ENCODE data around the gene DAZAP1.

DNA sequence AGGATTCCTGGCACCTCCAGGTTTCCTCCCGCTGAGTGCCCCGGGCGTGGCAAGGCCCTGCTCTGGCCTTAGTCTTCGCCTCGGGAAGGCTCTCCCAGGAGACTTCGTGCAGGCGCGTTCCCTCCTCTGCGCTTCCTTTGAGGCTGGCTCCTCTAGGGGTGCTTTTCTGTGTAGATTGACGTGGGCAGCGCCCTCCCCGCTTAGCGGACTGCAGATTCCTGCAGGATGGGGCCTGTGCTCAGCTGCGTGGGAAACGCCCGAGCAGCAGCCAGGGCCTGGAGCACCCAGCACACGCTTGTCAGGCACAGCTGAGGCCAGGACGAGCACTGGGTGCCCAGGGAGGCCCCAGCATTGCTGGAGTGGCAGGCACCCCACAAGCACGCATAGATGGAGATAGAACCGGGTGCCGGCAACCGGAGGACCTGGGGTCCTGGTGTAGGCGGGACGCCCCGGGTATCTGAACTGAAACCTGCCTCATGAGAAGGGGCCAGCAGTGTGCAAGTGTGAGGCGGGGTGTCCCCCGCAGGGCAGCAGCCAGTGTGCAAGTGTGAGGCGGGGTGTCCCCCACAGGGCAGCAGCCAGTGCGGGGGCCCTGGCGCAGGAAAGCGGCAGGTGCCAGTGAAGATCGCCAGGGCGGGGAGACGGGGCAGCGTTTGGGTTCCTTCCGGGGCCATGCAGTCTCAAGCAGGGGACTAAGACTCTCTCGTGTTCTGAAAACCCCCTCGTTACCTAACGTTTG, 20.3 kb upstream of the DAZAP1 start:
- TF ChIP-seq, protein P1, sequence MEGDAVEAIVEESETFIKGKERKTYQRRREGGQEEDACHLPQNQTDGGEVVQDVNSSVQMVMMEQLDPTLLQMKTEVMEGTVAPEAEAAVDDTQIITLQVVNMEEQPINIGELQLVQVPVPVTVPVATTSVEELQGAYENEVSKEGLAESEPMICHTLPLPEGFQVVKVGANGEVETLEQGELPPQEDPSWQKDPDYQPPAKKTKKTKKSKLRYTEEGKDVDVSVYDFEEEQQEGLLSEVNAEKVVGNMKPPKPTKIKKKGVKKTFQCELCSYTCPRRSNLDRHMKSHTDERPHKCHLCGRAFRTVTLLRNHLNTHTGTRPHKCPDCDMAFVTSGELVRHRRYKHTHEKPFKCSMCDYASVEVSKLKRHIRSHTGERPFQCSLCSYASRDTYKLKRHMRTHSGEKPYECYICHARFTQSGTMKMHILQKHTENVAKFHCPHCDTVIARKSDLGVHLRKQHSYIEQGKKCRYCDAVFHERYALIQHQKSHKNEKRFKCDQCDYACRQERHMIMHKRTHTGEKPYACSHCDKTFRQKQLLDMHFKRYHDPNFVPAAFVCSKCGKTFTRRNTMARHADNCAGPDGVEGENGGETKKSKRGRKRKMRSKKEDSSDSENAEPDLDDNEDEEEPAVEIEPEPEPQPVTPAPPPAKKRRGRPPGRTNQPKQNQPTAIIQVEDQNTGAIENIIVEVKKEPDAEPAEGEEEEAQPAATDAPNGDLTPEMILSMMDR (IDR thresholded peaks at IDR 0.05) = no peak
- TF ChIP-seq NR2C2 (CRISPR knock-in tag; IDR thresholded peaks at IDR 0.05) = no peak
- no peak for TF ChIP-seq RELA (CRISPR knock-in tag; IDR thresholded peaks at IDR 0.05; ENCODE audit: borderline replicate concordance)
- TF ChIP-seq IRF2 (CRISPR knock-in tag; IDR thresholded peaks at IDR 0.05; ENCODE audit: borderline replicate concordance, low read depth) = no peak
- TF ChIP-seq, protein P2, sequence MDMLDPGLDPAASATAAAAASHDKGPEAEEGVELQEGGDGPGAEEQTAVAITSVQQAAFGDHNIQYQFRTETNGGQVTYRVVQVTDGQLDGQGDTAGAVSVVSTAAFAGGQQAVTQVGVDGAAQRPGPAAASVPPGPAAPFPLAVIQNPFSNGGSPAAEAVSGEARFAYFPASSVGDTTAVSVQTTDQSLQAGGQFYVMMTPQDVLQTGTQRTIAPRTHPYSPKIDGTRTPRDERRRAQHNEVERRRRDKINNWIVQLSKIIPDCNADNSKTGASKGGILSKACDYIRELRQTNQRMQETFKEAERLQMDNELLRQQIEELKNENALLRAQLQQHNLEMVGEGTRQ (CRISPR knock-in tag; IDR thresholded peaks at IDR 0.05) = no peak
- TF ChIP-seq, protein P3, sequence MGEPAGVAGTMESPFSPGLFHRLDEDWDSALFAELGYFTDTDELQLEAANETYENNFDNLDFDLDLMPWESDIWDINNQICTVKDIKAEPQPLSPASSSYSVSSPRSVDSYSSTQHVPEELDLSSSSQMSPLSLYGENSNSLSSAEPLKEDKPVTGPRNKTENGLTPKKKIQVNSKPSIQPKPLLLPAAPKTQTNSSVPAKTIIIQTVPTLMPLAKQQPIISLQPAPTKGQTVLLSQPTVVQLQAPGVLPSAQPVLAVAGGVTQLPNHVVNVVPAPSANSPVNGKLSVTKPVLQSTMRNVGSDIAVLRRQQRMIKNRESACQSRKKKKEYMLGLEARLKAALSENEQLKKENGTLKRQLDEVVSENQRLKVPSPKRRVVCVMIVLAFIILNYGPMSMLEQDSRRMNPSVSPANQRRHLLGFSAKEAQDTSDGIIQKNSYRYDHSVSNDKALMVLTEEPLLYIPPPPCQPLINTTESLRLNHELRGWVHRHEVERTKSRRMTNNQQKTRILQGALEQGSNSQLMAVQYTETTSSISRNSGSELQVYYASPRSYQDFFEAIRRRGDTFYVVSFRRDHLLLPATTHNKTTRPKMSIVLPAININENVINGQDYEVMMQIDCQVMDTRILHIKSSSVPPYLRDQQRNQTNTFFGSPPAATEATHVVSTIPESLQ (CRISPR knock-in tag; IDR thresholded peaks at IDR 0.05) = no peak
- no peak for TF ChIP-seq JAZF1 (CRISPR knock-in tag; IDR thresholded peaks at IDR 0.05)
